ENCODE results near the gene BAG5.

The BAG5 gene

DNA sequence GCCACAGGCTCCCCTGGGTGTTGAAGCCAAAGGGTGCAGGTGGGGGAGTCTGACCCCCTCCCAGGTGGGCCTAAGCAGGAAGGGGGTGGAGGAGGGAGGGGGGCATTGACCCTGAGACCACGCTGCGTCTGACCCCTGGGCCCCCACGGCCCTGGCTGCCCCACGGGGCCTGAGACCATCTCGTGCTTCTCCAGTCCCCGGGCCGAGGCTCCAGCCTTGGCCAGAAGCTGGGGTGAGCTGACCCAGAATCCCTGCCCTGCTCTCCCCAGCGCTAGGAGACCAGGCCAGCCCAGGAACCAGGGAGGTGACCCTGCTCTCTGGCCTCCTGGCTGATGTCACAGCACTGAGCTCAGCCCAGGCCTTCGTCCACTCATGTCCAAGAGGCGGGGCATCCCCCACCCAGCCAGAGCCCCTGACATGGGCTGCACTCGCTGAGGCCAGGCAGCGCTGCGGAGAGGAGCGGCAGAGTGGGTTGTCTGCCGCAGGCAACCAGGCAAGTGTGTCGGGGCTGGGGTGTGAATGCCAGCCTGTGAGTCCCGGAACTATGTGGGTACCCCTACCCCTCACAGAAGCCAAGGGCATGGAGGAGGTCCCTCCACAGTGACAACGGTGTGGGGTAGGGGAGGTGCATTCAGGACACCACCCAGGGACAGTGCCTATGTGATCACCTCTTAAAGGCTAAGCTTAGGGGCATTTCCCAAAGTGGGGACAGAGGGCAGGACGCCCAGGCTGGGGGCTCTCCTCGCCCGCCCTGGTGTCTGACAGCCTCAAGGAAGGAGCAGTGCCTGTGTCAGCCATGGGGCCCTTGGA lies 27.2 kb downstream of the BAG5 start:
- Histone ChIP-seq H3K9me3 (ENCODE audit: control insufficient read depth, insufficient read depth, low read length) (no peaks in the 10 kb centered on the region), H3K36me3 (ENCODE audit: control insufficient read depth, insufficient read depth, low read length) (peaks cover 38% of the 10 kb centered on the region), H3K9ac (ENCODE audit: low read depth, low read length) (no peak overlapping the region), H3K4me1 (ENCODE audit: control insufficient read depth, insufficient read depth, low read length) (no peaks in the 10 kb centered on the region), H3K27me3 (ENCODE audit: control insufficient read depth, insufficient read depth, low read length) (no peaks in the 10 kb centered on the region), H3K4me3 (ENCODE audit: low read depth, low read length) (no peak overlapping the region)

DNA sequence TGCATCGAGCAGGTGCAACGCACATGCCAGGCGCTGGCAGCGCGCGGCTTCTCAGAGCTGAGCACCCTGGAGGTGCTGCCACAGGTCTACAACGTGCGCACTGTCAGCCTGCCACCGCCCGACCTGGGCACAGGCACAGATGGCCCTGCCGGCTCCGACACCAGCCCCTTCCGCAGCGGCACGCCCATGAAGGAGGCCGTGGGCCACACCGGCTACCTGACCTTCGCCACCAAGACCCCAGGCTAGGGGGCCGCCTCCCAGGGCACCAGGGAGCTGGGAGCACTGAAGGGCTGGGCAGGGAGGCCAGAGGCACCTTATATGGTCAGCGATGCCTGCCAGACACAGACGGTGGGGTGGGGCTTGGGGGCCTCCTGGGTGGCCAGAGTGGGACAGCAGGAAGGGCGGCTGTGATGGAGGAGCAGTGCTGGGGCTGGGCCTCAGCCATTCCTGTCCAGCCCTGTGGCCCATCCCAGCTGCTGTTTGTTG lies 27.8 kb downstream of the BAG5 start:
- peaks cover 41% of the 10 kb centered on the region for H3K36me3 ChIP-seq (ENCODE audit: control insufficient read depth, insufficient read depth, low read length)
- no peaks in the 10 kb centered on the region for H3K9me3 ChIP-seq (ENCODE audit: control insufficient read depth, insufficient read depth, low read length)
- no peak overlapping the region for H3K4me3 ChIP-seq (ENCODE audit: low read depth, low read length)
- H3K4me1 ChIP-seq (ENCODE audit: control insufficient read depth, insufficient read depth, low read length) = no peaks in the 10 kb centered on the region
- H3K9ac ChIP-seq (ENCODE audit: low read depth, low read length) = no peak overlapping the region
- H3K27me3 ChIP-seq (ENCODE audit: control insufficient read depth, insufficient read depth, low read length) = no peaks in the 10 kb centered on the region

DNA sequence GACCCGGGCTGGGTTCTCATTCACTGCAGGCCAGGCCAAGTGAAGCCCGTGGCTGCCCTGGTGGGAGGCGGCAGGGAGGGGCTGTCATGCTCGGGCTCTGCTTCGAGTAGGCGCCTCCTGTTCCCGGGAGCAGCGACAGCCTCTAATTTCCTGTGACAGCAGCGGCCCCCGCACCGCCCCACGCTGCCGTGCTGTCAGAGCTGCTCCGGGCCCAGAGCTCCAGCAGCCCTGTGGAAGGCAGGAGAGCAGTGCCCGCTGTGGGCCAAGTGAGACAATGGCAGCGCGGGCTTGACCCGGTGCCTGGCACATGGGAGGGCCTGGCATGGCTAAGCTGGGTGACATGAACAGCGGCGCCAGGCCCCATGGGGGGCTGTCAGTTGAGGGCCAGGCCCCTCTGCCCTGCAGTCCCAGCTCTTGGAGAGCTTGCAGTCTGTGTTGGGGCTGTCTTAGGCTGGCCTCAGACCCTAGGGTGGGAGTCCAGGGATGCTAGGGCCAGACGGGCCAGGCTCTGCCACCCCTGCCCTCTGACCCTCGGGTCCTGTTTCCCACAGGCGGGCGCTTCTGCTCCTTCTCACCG lies 28.4 kb downstream of the BAG5 start:
- Histone ChIP-seq H3K4me3 (ENCODE audit: low read depth, low read length) (no peak overlapping the region), H3K36me3 (ENCODE audit: control insufficient read depth, insufficient read depth, low read length) (peaks cover 41% of the 10 kb centered on the region), H3K9me3 (ENCODE audit: control insufficient read depth, insufficient read depth, low read length) (no peaks in the 10 kb centered on the region), H3K9ac (ENCODE audit: low read depth, low read length) (no peak overlapping the region), H3K27me3 (ENCODE audit: control insufficient read depth, insufficient read depth, low read length) (no peaks in the 10 kb centered on the region), H3K4me1 (ENCODE audit: control insufficient read depth, insufficient read depth, low read length) (no peaks in the 10 kb centered on the region)

DNA sequence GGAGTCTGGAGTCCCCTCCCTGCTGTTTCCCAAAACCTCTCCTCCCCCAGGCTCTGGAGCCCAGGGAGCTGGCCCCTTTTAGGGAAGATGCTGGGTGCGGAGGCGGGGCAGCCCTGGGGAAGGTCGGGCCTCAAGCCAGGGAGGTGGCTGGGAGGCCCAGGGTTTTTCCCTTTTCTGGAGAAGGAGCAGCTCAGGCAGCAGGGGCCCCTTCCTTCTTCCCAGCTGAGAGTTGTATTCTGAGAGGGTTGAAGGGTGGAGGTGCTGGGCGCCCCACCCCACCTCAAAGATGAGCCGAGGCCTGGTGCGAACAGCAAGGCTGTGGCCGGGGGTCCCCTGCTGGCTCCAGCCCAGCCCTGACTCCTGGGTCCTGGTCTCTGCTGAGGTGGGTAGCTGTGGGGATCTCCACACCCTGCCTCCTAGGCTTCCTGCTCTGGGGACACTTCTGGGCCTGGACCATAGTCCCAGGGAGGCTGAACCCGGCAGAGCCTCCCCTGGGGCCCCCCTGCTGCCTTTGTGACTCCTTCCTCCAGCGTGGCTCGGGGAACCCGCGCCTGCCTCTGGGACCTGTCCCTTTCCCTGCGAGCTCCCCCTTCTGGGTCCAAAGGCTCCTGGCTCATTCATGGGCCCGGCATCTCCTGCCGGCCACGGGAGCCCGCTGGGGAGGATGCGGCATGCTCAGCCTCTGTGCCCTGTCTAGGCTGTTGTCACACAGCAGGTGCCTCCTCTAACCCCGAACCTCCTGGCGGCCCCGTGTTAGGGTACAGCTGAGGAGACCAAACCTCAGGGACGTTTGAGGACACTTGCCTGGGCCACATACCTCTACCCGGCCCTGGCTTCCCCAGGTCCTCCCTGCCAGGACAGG lies 29.1 kb downstream of the BAG5 start:
- Histone ChIP-seq H3K4me1 (ENCODE audit: control insufficient read depth, insufficient read depth, low read length) (peaks cover under 1% of the 10 kb centered on the region), H3K9me3 (ENCODE audit: control insufficient read depth, insufficient read depth, low read length) (no peaks in the 10 kb centered on the region), H3K36me3 (ENCODE audit: control insufficient read depth, insufficient read depth, low read length) (peaks cover 41% of the 10 kb centered on the region), H3K9ac (ENCODE audit: low read depth, low read length) (no peak overlapping the region), H3K27me3 (ENCODE audit: control insufficient read depth, insufficient read depth, low read length) (no peaks in the 10 kb centered on the region), H3K4me3 (ENCODE audit: low read depth, low read length) (no peak overlapping the region)

DNA sequence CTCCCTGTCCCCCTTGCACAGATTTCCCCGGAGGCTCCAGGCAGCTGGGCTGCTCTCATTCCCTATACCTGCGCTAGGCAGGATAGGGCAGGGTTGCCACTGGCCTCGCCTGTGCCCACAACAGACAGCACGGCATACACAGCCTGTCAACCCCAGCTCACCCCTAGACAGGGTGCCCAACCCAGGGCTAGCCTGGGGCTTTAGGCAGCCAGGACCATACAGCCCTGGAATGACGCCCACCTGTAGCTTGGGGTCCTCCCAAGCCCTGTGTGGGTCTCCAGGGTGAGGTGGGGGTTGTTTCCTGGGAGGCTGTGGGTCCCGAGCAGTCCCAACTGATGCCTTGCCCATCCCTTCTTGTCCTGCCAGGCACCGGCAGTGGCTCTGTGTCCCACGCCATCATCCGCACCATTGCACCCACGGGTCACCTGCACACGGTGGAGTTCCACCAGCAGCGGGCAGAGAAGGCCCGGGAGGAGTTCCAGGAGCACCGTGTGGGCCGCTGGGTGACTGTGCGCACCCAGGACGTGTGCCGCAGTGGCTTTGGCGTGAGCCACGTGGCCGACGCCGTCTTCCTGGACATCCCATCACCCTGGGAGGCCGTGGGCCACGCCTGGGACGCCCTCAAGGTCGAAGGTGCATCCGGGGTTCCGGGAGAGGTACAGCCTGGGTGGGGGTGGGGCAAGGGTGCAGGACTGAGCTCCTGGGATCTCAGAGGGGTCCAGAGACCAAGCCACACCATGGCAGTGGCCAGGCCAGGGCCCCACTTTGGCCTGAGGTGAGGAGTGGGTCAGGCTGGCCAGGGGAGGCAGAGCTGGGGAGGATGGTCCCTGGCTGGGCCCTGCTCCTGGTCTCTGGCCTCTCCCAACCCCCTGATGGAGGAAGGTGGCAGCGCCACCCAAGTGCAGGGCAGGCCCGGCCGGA lies 30.0 kb downstream of the BAG5 start:
- Histone ChIP-seq H3K4me1 (ENCODE audit: control insufficient read depth, insufficient read depth, low read length) (peaks cover 3% of the 10 kb centered on the region), H3K4me3 (ENCODE audit: low read depth, low read length) (no peak overlapping the region), H3K36me3 (ENCODE audit: control insufficient read depth, insufficient read depth, low read length) (peaks cover 41% of the 10 kb centered on the region), H3K9ac (ENCODE audit: low read depth, low read length) (no peak overlapping the region), H3K27me3 (ENCODE audit: control insufficient read depth, insufficient read depth, low read length) (no peaks in the 10 kb centered on the region), H3K9me3 (ENCODE audit: control insufficient read depth, insufficient read depth, low read length) (no peaks in the 10 kb centered on the region)

DNA sequence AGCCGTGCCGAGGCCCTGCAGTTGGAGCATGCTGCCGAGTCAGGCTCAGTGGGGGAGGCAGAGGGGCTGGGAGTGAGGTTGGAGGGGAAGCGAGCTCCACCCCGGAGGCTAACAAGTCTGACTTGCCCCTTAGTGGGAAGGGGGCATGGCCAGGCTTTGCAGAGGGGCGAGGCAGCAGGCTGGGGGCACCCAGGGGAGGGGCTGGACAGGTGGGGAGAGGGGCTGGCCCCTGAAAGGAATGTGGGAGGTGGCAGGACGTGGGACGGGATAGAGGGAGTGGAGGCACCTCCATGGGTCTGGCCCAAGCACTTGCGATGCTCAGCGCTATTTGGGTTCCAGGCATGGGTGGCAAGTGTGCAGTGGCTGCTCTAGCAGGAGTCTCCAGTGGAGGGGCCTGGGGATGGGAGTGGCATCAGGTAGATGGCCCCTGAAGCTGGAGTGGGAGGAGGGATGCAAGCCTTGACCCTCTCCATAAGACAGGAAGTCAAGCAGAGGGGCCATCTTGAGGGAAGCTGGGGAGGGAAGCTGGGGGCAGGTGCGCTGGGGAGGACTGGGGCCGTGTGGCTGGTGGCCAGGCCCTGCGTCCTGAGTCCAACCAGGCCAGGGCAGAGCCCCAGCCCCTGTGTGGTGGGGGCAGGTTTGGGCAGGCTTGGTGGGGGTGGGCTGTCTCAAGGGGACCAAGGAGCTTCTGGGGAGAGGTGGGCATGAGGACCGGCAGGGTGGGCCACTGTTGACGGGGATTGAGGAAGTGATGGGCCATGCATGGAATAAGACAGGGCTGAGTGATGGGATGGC lies 30.8 kb downstream of the BAG5 start:
- Histone ChIP-seq H3K9ac (ENCODE audit: low read depth, low read length) (no peak overlapping the region), H3K9me3 (ENCODE audit: control insufficient read depth, insufficient read depth, low read length) (no peaks in the 10 kb centered on the region), H3K4me1 (ENCODE audit: control insufficient read depth, insufficient read depth, low read length) (peaks cover 3% of the 10 kb centered on the region), H3K4me3 (ENCODE audit: low read depth, low read length) (no peak overlapping the region), H3K27me3 (ENCODE audit: control insufficient read depth, insufficient read depth, low read length) (no peaks in the 10 kb centered on the region), H3K36me3 (ENCODE audit: control insufficient read depth, insufficient read depth, low read length) (peaks cover 34% of the 10 kb centered on the region)

DNA sequence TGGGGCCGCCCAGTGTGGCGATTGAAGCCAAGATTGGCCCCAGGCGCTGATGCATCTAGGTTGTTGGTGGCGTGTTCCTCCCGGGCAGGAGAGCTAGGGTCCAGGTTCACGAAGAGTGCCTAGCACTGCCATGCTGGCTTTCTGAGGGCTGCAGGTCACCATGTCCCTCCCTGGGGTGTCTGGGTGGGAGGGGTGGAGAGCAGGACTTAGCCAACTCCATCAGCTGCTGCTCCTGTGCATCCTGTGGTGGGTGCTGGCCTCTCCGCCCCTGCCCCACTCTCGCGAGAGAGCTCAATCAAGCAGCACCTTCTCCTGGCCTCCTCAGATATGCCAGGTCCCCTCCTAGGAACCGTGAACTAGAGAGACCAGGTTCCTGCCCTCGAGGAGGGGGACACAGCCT lies 31.6 kb downstream of the BAG5 start:
- Histone ChIP-seq H3K4me1 (ENCODE audit: control insufficient read depth, insufficient read depth, low read length) (peaks cover 3% of the 10 kb centered on the region), H3K36me3 (ENCODE audit: control insufficient read depth, insufficient read depth, low read length) (peaks cover 30% of the 10 kb centered on the region), H3K4me3 (ENCODE audit: low read depth, low read length) (no peak overlapping the region)

DNA sequence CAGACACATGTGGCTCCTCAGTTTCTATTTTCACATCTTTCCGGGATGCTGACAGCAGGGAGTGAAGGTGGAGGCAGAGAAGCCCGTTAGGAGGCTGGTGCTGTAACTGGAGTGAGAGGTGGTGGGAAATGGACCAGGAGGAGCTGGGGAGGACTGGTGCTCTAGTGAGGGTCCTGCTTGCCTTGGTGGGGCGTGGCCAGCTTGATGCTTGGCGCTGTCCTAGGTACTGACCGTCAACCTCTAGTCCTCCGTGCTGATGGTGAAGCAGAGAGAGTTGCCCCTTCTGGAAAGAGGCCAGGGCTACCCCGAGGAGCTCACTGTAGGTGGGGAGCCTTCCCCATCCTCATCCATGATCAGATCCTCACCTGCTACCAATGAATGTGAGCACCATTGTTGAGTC lies 32.1 kb downstream of the BAG5 start:
- Histone ChIP-seq H3K4me1 (ENCODE audit: control insufficient read depth, insufficient read depth, low read length) (peaks cover 3% of the 10 kb centered on the region), H3K9ac (ENCODE audit: low read depth, low read length) (no peak overlapping the region), H3K4me3 (ENCODE audit: low read depth, low read length) (peak overlapping the region; percentile 95), H3K27me3 (ENCODE audit: control insufficient read depth, insufficient read depth, low read length) (no peaks in the 10 kb centered on the region), H3K9me3 (ENCODE audit: control insufficient read depth, insufficient read depth, low read length) (no peaks in the 10 kb centered on the region), H3K36me3 (ENCODE audit: control insufficient read depth, insufficient read depth, low read length) (peaks cover 27% of the 10 kb centered on the region)

More for the DNA sequence above, 31.6 kb downstream of the BAG5 start:
- Histone ChIP-seq H3K9me3 (ENCODE audit: control insufficient read depth, insufficient read depth, low read length) (no peaks in the 10 kb centered on the region), H3K27me3 (ENCODE audit: control insufficient read depth, insufficient read depth, low read length) (no peaks in the 10 kb centered on the region), H3K9ac (ENCODE audit: low read depth, low read length) (no peak overlapping the region)

DNA sequence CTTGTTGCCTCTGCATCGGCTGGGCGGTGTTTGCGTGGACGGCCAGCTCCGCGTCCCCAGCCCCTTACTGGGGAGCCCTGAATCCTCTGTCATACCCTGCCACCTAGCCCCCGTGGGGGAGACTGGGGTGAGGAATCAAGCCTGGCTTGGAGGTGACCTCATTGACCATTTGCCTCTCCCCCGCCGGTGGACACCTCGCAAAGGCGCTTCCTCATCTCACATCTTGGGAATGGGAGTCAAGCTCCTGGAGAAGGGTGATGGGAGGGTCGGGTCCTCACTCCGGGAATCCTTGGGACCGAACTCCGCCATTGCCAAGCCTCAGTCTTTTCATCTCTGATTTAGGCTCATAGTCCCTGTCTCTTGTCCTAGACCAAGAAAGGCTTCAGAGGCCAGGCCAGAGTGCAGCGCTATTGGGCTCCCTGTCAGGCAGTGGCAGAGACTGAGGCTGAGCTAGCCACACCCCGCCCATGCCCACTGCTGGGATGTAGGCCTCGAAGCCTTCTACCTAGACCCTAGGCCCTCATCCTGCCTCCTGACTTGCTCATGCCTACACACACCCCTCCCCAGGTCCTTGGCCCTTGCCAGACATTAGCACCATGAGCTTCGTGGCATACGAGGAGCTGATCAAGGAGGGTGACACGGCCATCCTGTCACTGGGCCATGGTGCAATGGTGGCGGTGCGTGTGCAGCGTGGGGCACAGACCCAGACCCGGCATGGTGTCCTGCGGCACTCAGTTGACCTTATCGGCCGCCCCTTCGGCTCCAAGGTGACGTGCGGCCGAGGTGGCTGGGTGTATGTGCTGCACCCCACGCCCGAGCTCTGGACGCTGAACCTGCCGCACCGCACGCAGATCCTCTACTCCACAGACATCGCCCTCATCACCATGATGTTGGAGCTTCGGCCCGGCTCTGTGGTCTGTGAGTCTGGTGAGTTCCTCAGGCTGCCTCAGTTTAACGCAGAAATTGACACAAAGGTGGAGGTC lies 32.8 kb downstream of the BAG5 start:
- H3K4me1 ChIP-seq (ENCODE audit: control insufficient read depth, insufficient read depth, low read length) = peaks cover 3% of the 10 kb centered on the region

More for the DNA sequence above, 32.8 kb downstream of the BAG5 start:
- Histone ChIP-seq H3K36me3 (ENCODE audit: control insufficient read depth, insufficient read depth, low read length) (peaks cover 20% of the 10 kb centered on the region), H3K9me3 (ENCODE audit: control insufficient read depth, insufficient read depth, low read length) (no peaks in the 10 kb centered on the region), H3K9ac (ENCODE audit: low read depth, low read length) (peak overlapping the region; percentile 73), H3K27me3 (ENCODE audit: control insufficient read depth, insufficient read depth, low read length) (peaks cover under 1% of the 10 kb centered on the region), H3K4me3 (ENCODE audit: low read depth, low read length) (peak overlapping the region; percentile 95)
